Hepatic stellate cell (primary cell): ENCODE results near the gene FIS1.
"Not testable (repeated sequence)": the region's sequence is repeated elsewhere in the genome, so short reads cannot be mapped to it uniquely, and the experiment has no call there.

ENCODE experiments used
- DNase-seq: peaks from one replicate; pipeline ENCODE4 v3.0.0; 2011; ENCODE audit warnings: low spot score

FIS1 gene

DNA sequence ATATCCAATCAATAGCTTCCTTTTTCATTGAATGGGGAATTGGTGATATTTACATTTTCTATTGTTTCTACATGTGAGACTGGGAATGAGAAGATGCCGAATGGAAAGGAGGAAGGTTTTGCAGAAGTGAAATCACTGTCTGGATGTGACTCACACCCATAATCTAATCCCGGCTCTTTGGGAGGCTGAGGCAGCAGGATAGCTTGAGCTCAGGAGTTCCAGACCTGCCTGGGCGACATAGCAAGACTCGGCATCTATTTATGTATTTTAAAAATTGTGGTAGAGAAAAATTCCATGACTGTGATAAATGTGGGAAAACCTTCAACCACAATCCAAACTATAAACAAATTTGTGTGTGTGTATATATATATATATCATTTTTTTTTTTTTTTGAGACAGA is 10.9 kb upstream of the FIS1 start:
- DNase-seq = no peak

DNA sequence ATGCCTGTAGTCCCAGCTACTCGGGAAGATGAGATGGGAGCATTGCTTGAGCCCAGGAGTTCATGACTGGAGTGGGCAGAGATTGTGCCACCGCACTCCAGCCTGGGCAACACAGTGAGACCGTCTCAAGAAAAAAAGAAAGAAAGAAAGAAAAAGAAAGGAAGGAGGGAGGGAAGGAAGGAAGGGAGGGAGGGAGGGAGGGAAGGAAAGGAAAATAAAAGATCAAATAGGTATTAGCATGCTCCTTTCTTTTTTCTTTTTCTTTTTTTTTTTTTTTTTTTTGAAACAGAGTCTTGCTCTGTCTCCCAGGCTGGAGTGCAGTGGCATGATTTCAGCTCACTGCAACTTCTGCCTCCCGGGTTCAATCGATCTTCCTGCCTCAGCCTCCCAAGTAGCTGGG is 8.3 kb upstream of the FIS1 start:
- not testable (repeated sequence) for DNase-seq

DNA sequence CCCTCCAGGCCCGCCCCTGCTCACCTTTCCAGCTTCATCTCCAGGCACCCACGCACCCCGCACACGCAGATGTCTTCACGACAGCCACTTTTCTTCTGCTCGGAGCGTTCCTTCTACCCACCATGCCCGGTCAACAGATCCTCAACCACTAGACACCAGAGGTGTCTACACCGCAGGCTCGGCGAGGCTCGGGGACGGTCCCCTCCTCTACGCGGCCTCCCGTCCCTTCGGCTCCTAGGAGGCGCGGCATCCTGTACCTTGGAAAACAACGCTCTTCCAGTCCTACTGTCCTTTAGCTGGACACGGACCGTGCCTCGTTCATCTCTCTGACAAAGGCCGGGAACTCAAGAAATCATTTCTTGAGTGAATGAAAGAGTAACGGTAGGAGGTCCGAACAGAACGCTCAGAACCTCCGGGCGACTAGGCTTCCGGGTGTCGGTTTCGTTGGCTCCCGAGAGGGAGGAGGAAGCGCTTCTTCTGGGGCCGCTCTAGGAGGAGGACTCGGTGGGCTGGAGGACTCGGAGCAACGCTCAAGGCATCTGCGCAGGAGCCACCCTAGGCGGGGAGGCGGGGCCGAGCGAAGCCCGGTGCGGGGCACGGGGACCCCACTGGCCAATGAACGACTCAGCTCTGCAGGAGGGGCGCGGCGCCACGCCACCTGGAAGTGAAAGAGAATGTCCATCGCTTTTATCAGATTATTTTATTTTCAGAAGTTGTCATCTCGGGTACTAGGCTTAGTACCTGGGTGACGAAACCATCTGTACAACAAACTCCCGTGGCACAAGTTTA is 7.2 kb upstream of the FIS1 start:
- DNase-seq = peak; percentile 98

DNA sequence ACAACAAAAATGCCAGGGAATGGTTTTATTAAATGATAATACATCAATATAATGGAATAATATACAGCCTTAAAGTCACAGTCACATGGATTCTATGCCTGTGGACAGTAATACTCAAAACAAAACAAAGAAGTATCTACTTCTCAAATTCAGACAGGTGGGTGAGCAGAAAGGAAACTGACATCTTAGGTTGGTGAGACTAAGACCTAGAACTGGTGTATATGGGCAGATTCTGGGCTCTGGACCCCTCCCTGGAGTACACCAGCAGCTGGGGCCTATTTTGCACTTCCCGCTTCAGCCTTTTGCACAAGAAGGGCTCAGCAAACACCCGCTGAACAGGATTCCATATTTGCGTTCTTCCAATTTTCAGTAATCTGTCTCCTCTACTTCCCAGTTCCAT is 5.4 kb upstream of the FIS1 start:
- no peak for DNase-seq

DNA sequence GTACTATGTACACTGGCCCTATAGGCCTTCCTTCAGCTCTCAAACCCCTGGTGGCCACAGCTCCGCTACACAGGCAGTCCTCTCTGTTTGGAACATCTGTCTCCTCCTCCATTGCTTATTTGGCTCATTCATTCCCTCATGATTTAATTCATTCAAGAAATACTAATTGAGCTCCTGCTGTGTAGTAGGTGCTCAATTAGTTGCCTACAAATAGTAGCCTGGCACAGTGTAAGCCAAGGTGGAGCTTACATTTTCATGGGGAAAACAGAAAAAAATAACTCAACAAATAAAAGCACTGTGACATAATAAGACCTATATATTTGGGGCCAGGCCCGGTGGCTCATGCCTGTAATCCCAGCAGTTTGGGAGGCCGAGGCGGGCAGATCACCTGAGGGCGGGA is 3.4 kb upstream of the FIS1 start:
- no peak for DNase-seq

DNA sequence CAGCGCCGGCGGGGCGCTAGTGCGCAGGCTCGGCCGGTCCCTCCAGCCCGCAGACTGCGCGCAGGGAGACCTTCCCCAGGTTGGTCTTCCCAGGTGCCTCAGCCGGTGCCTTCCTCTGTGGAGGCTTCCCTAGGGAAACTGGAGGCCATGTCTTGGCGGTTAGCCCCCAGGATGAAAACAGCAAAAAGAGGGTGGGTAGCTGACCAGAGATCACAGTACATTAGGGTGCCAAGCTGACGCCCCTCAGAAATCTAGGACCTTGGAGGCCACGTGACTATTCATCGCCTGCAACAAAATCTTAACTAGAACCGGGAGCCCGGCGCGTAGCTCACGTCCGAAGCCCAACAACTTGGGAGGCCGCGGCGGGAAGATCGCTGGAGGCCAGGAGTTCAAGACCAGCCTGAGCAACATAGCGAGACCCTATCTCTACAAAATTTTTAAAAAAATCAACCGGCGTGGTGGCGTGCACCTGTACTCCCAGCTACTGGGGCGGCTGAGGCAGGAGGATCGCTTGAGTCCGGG is 327 bp upstream of the FIS1 start:
- DNase-seq = no peak

DNA sequence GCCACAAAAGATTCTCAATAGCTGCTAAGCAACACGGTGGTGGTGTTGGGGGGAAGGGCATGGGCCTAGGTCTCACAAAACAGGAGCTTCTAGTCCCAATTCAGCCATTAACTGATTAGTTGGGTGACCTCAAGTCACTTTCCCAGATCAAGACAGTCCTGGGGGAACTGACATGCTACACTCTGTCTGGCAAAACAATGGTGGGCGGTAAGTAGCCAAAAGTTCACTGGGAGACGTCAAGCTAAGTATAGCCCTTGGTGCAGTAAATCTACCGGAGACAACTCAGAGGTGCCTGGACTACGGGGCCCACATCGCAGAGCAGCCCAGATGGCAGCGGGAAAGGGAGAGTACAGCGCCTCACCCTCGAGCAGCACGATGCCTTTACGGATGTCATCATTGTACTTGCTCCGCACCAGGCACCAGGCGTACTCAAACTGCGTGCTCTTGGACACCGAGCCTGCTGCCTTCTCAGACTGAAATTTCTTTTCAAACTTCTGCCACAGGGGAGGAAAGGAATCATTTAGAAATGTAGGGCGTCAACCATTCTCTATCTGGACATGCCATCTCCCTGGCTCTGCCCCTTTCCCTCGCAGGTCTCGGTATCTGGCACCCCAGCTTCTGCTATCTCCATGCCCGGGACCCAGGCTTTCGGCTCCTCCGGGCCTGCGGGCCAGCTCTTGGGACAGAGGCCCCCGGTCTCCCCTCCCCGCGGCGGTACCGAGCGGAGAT is 1.1 kb downstream of the FIS1 start:
- DNase-seq = no peak

DNA sequence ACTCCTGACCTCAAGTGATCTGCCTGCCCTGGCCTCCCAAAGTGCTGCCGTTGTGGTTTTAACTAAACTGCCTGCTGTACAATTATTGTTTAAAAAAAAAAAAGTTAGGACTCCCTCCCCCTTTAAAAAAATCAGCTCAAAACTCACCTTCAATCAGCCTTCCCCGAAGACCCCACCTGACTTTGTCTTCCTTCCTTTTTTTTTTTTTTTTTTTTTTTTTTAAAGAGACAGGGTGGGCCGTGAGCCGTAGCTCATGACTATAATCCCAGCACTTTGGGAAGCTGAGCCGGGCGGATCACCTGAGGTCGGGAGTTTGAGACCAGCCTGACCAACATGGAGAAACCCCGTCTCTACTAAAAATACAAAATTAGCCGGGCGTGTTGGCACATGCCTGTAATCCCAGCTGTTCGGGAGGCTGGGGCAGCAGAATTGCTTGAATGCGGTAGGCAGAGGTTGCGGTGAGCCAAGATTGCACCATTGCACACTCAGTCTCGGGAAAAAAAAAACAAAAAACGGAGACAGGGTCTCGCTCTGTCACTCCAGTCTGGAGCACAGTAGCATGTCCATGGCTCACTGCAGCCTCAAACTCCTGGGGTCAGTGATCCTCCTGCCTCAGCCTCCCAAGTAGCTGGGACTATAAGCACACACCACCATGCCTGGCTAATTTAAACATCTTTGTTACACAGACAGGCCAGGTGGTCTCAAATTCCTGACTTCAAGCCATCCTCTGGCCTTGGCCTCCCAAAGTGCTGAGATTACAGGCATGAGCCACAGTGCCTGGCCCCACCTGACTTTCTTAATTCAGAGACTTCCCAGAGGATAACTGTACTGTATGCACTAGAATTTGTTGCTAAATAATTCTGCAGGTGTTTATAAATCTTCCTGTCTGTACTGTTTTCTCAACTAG is 3.2 kb downstream of the FIS1 start:
- no peak for DNase-seq

DNA sequence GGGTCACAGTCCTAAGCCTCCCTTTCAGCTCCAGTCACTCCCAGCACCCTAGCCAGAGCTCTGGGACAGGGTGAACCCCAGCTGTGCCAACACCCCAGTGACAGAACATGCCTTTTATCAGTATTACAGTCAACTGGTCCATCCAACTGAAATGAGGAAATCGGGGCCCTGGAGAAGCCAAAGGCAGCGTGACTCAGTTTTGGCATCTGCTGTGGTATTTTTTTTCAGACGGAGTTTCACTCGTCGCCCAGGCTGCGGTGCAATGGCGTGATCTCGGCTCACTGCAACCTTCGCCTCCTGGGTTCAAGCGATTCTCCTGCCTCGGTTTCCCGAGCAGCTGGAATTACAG is 3.9 kb downstream of the FIS1 start:
- DNase-seq = no peak

DNA sequence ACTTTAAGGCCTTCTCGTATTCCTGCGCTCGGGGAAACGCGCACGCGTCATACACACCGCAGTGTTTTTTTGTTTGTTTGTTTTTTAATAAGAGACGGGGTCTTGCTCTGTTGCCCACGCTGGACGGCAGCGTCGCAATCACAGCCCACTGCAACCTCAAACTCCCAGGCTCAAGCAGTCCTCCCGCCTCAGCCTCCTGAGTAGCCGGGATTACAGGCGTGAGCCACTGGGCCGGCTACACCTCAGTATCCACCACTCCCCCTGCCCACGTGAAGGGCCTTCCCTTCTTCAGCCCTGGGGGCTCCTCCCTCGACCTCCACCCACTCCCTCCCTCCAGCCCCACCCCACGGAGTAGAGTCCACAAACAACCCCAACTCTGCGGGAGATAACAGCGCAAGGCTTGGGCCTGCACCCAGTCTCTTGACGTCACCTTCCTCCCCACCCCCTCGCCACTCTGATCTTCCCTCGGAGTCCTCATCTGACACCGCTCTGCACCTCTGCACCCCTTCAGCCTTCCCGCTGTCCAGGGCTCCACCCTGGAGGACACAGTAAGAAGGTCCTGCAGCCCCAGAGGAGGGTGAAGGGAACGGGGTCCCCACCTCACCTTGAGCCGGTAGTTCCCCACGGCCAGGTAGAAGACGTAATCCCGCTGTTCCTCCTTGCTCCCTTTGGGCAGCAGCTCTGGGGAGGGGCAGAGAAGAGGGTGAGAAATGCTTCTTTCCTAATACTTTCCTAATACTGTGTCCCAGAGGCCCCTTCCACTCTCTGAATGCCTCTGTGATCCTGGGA is 4.5 kb downstream of the FIS1 start:
- no peak for DNase-seq

DNA sequence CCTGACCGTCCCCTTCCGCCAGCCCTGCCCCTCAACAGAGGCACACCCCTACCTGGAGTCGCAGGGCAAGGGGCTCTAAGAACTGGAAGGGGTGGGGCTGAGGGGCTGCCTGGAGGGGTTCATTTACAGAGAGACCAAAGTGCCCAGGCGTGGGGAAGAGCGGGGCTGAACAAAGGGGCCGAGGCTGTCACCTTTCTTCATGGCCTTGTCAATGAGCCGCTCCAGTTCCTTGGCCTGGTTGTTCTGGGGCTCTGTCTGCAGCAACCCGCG is 5.0 kb downstream of the FIS1 start:
- no peak for DNase-seq

DNA sequence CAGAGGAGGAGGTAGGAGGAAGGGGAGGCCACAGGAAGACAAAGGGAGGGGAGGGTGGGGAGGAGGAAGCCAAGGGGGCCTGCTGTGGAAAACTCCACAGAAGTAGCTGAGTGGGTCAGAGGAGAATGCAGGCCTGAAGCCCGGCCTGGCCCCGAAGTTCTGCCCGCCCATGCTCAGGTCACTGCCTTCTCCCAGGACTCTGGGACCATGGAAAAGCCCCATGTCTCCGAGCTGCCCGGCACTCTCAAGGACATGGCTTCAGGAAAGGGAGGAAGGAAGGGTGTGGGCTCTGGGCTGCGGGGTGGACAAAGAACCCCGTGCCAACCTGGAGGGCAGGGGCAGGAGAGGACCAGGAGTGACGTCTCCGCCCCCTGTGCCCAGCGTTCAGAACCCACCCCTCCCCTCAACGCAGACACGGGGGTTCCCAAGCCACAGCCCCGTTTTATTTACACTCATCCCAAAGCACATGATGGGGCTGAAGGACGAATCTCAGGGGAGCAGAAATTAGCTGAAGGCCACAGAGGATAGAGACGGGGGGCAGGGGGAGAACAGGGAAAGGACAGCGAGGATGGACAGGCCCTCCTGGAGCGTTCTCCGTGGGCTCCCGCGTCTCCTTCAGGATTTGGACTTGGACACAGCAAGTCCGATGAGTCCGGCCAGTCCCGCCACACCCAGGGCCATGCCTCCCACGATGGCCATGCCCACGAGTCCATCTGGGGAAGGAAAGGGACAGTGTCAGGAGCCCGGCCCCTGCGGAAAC is 5.5 kb downstream of the FIS1 start:
- no peak for DNase-seq

DNA sequence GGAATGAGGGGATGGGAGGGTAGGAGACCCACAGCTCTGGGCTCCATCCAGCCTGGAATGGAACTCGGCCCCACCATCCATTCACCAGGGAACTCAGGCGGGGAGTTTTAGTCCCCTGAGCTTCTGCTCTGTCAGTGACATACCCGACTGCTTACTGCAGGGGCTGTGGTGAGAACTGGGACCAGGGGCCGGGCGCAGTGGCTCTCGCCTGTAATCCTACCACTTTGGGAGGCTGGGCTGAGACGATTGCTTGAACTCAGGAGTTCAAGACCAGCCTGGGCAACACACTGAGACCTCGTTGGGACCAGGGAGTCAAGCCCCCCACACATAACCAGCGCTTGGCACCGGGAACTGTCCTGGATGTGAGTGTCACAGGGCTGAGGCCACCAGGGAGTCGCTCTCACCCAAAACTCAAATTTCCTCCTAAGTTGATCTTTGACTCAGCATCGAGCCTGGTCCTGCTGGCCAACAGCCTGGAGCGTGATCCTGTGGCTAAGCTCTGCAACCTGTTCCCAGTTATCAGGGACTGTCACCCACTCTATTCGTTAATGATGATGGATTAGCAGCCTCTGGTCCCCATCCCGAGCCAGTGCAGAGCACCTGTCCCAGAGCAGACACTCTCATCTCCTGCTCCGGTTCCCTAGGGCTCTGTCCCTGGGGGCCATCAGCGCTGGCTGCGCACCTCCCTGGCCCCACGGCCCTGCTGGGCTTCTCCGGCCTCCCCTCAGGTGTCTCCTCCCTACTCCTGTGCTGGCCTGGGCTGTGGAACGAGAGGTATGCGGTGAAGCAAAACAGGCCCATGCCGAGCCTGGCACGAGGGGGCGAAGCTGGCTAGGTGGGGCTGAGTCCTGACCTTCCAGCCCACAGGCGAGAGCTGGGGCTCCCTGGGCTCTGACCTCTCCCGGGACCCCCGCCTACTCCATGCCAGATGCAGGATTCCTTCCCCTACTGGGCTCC is 6.4 kb downstream of the FIS1 start:
- no peak for DNase-seq

DNA sequence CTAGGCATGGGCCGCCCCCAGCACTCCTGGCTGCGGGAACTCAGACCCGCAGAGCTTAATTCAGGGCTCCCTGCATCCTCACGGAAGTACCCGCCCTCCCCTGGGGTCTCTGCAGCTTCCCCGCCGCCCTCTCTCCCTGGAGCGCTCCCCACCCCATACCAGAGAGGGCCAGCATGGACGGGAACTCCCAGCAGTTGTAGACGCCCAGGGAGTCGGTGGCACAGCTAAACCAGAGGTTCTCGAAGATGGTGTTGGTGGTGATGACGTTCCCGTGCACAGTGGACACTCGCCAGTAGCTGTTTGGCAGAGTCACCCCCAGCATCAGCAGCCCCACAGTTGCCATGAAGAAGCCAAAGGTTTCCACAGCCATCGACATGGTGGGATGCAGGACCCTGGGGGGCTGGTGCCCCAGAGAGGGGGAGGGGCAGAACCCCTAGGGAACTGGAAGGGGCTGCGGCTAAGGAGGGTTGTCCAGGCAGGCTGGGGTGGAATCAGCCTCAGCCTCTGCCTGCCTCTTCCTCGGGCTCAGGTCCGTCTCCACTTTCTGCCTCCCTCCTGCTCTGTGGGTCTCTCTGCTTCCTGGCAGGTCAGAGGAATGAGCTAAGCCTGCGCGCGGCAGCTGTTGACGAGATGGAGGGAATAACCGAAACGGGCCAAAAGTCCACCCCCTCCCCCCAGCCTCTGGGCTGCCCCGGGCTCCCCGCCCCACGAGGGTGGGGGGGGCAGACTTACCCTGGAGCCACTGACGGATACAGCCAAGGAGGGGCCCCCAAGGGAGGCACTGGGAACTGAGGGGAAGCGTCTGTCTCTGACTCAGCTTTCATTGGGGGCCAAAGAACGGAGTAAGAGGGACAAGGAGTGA is 7.4 kb downstream of the FIS1 start, which contains the start of gene CLDN15:
Gene CLDN15 (minus strand): TSS at position 597 of the 862 bp plus-strand sequence. CDS start 221 bp downstream, at position 376.
- DNase-seq = peak; percentile 79

DNA sequence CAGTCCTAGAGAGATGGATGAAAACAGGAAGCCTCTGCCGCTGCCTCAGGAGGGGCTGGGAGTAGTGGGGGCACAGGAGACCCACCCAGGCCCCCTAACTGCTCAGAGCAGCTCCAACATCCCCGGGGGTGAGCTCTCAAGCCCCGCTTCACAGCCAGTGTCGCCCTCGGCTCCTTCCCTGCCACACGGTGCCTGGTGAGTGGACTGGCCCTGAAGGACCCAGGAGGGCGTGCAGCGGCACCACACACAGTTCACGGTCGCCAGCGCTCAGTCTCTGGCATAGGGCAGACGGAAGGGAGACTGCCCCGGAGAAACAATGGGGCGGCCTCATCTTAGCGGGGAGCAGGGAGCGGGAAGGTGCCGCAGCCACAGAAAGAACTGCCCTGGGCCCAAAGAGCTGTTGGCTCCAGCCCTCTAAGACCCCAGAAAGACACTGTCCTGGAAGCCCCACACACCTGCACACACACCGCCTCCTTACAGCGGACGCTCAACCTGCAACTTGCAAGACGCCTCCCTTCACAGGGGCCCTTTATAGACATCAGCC is 8.5 kb downstream of the FIS1 start:
- no peak for DNase-seq

DNA sequence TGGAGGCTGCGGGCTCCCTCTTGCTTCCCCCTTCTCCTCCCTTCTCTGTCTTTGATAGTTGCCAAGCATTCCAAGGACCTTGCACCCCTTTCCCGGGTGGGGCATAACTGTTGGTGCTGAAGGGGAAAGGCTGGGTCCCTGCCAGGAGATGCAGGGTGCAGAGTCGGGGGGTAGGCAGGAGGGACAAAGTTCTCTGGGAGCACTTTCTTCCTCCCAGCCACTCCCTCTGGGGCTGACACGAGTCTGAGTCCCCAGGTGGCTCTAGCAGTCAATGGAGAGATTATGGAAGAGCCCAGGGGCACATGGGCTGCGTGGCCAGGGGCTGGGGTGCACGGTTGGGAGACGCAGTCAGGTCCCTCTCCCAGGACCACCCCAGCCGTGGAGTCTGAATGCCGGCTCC is 9.4 kb downstream of the FIS1 start:
- no peak for DNase-seq

DNA sequence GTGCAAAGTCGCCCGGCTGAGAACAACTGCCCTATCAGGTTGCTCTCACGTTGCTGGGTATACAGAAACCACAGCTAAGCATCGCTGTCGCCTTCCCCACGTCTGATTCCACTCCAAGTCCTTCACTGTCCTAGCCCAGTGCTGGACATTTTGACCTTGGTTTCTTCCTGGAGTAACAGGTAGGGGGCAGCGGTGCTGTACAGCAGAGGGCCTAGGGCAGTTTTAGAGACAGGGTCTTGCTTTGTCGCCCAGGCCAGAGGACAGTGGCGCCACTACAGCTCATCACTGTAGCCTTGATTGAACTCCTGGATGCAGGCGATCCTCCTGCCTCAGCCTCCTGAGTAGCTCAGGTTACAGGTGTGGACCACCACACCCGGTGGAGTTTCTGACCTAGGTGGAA is 9.8 kb downstream of the FIS1 start:
- DNase-seq = no peak

DNA sequence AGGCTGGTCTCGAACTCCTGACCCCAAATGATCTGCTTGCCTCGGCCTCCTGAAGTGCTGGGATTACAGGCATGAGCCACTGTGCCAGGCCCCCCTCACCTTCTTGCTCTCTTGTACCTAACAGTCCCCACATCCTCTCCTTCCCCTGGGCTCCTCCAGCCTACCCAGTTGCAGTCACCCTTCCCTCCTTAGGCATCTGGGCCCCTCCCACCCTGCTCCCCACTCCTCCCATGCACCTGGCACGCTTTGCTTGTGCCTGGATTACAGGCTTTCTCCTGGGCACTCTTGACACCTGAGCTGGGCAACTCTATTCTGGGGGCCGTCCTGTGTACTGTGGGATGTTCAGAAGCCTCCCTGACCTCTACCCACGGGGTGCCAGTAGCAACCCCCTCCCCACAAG is 10.2 kb downstream of the FIS1 start:
- no peak for DNase-seq
